ENCODE data around the gene TSKS.

- TF ChIP-seq, protein P1, sequence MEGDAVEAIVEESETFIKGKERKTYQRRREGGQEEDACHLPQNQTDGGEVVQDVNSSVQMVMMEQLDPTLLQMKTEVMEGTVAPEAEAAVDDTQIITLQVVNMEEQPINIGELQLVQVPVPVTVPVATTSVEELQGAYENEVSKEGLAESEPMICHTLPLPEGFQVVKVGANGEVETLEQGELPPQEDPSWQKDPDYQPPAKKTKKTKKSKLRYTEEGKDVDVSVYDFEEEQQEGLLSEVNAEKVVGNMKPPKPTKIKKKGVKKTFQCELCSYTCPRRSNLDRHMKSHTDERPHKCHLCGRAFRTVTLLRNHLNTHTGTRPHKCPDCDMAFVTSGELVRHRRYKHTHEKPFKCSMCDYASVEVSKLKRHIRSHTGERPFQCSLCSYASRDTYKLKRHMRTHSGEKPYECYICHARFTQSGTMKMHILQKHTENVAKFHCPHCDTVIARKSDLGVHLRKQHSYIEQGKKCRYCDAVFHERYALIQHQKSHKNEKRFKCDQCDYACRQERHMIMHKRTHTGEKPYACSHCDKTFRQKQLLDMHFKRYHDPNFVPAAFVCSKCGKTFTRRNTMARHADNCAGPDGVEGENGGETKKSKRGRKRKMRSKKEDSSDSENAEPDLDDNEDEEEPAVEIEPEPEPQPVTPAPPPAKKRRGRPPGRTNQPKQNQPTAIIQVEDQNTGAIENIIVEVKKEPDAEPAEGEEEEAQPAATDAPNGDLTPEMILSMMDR (IDR thresholded peaks at IDR 0.05 in 2 of 3, conservative IDR thresholded peaks at IDR 0.05 in 1 of 3; ENCODE audit: control insufficient read depth in 2 of 3, extremely low read depth in 1 of 3, insufficient read depth in 1 of 3, low read depth in 3 of 3, low read length in 3 of 3), result no peak
- TF ChIP-seq JUNB (IDR thresholded peaks at IDR 0.05) (no peak), POLR2AphosphoS5 (IDR thresholded peaks at IDR 0.05; ENCODE audit: low read length) (no peak), YY1 (IDR thresholded peaks at IDR 0.05; ENCODE audit: low read depth, low read length) (no peak), GABPA (IDR thresholded peaks at IDR 0.05; ENCODE audit: low read depth) (no peak), ZNF384 (IDR thresholded peaks at IDR 0.05; ENCODE audit: borderline replicate concordance, low read depth, low read length) (no peak), SIN3A (IDR thresholded peaks at IDR 0.05; ENCODE audit: low read depth, low read length) (no peak), RCOR1 (conservative IDR thresholded peaks at IDR 0.05; ENCODE audit: low read depth, low read length) (no peak)
Measured at GRCh38 chr19:49705919-49706318, 57.2 kb downstream of the TSKS start.
